Stomach smooth muscle (tissue), 2 donors: ENCODE measurements around the gene TMEM14B.

Experiments
- H3K27ac ChIP-seq: one replicate; pipeline ENCODE4 v1.7.0; 2013; ENCODE audit warnings: mild to moderate bottlenecking, low read length, inconsistent platforms
- H3K27me3 ChIP-seq, 2 donors: one replicate each; pipeline ENCODE4 v1.7.0; 2013; ENCODE audit warnings: low read length in 2 of 2; ENCODE audit not compliant: insufficient read depth in 2 of 2, control insufficient read depth in 1 of 2
- H3K36me3 ChIP-seq, 2 donors: one replicate each; pipeline ENCODE4 v1.7.0; 2013; ENCODE audit warnings: low read length in 2 of 2; ENCODE audit not compliant: control insufficient read depth in 2 of 2, insufficient read depth in 2 of 2
- H3K4me1 ChIP-seq: one replicate; pipeline ENCODE4 v1.7.0; 2013; ENCODE audit warnings: low read length; ENCODE audit not compliant: control insufficient read depth, insufficient read depth
- H3K4me3 ChIP-seq, 2 donors: one replicate each; pipeline ENCODE4 v1.7.0; 2013; ENCODE audit warnings: low read length in 2 of 2
- H3K9ac ChIP-seq, 2 donors: one replicate each; pipeline ENCODE4 v1.7.0; 2013; ENCODE audit warnings: low read length in 2 of 2, mild to moderate bottlenecking in 1 of 2
- H3K9me3 ChIP-seq, 2 donors: one replicate each; pipeline ENCODE4 v1.7.0; 2013; ENCODE audit warnings: low read length in 2 of 2; ENCODE audit not compliant: control insufficient read depth in 2 of 2
- donor health status: healthy.
- donor health status: Pancreatic carcinoma.

The TMEM14B gene

GRCh38 chr6:10778230-10778629 is 30.6 kb downstream of the TMEM14B start:
- H3K36me3 ChIP-seq: peaks cover 7% of the 10 kb centered on the region in 2 donors
- no peak overlapping the region for H3K27ac ChIP-seq
- no peaks in the 10 kb centered on the region for H3K9me3 ChIP-seq
- no peaks in the 10 kb centered on the region for H3K4me1 ChIP-seq
- no peak overlapping the region for H3K4me3 ChIP-seq
- H3K9ac ChIP-seq: no peak overlapping the region
- no peaks in the 10 kb centered on the region for H3K27me3 ChIP-seq

- peaks cover 7 to 9% of the 10 kb centered on the region in 2 donors for H3K36me3 ChIP-seq
- H3K27me3 ChIP-seq: no peaks in the 10 kb centered on the region
- H3K27ac ChIP-seq: no peak overlapping the region
- H3K9me3 ChIP-seq: no peaks in the 10 kb centered on the region
- H3K9ac ChIP-seq: no peak overlapping the region
- H3K4me3 ChIP-seq: no peak overlapping the region
- no peaks in the 10 kb centered on the region for H3K4me1 ChIP-seq
These were observed 31.5 kb downstream of the TMEM14B start for GRCh38 chr6:10779076-10779475.

DNA sequence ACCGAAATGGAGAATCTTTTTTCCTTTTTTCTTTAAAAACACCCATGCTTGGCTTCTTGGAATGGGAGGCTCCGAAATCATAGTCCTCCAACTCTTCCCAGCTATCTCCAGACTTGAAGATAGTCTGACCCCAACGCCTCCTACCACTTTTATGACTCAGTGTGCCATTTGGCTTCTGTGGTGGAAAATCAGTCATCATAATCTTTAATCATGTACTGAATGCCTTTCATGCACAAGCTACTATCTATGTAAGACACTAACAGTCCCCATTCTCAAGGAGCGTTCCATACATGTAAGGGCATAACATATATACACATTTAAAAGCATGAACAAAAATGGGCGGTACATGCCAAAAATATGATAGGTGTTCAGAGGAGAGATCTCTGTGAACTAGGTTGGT is 44.1 kb downstream of the TMEM14B start:
- H3K27ac ChIP-seq: no peak overlapping the region

GRCh38 chr6:10792101-10792500 is 44.5 kb downstream of the TMEM14B start:
- no peak overlapping the region for H3K4me3 ChIP-seq
- no peak overlapping the region for H3K27ac ChIP-seq
- H3K9me3 ChIP-seq: no peaks in the 10 kb centered on the region
- H3K4me1 ChIP-seq: no peaks in the 10 kb centered on the region
- H3K27me3 ChIP-seq: no peaks in the 10 kb centered on the region
- H3K9ac ChIP-seq: no peak overlapping the region
- peaks cover 4 to 5% of the 10 kb centered on the region in 2 donors for H3K36me3 ChIP-seq

More for the DNA sequence above, 44.1 kb downstream of the TMEM14B start:
- H3K9ac ChIP-seq: no peak overlapping the region
- no peaks in the 10 kb centered on the region for H3K4me1 ChIP-seq
- no peak overlapping the region for H3K4me3 ChIP-seq
- H3K27me3 ChIP-seq: no peaks in the 10 kb centered on the region
- no peaks in the 10 kb centered on the region for H3K9me3 ChIP-seq
- peaks cover 4 to 5% of the 10 kb centered on the region in 2 donors for H3K36me3 ChIP-seq

GRCh38 chr6:10793035-10793434 is 45.4 kb downstream of the TMEM14B start:
- H3K9me3 ChIP-seq: no peaks in the 10 kb centered on the region
- peaks cover 4 to 5% of the 10 kb centered on the region in 2 donors for H3K36me3 ChIP-seq
- H3K4me1 ChIP-seq: no peaks in the 10 kb centered on the region
- no peak overlapping the region for H3K27ac ChIP-seq
- H3K27me3 ChIP-seq: no peaks in the 10 kb centered on the region
- H3K9ac ChIP-seq: no peak overlapping the region
- H3K4me3 ChIP-seq: no peak overlapping the region

DNA sequence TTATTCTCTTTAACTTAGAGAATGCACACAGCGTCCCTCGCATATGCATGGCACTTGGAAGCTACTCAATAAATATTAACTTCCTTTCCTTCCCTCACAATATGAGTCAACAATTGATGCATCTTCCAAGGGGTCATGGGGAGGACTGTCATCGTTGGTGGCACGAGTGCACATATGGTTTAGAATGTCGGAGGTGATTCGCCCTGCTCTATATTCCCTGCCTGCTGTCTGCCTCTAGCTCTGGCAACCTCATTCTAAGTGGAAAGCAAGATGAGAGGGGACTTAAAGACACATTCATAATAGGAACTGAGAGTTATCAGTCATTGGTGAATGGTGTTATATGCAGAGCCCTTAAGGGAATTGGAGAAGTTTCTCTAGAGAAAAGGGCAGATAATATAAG is 46.1 kb downstream of the TMEM14B start:
- Histone ChIP-seq H3K27me3 (no peaks in the 10 kb centered on the region), H3K4me3 (no peak overlapping the region), H3K27ac (no peak overlapping the region), H3K9ac (no peak overlapping the region), H3K9me3 (no peaks in the 10 kb centered on the region), H3K4me1 (no peaks in the 10 kb centered on the region), H3K36me3 (peaks cover 4 to 5% of the 10 kb centered on the region in 2 donors)

GRCh38 chr6:10794239-10794638 is 46.6 kb downstream of the TMEM14B start:
- H3K9ac ChIP-seq: no peak overlapping the region
- H3K36me3 ChIP-seq: peaks cover 4 to 5% of the 10 kb centered on the region in 2 donors
- no peaks in the 10 kb centered on the region for H3K9me3 ChIP-seq
- no peak overlapping the region for H3K4me3 ChIP-seq
- H3K27ac ChIP-seq: no peak overlapping the region
- H3K4me1 ChIP-seq: no peaks in the 10 kb centered on the region
- H3K27me3 ChIP-seq: no peaks in the 10 kb centered on the region

- H3K9me3 ChIP-seq: no peaks in the 10 kb centered on the region
- H3K27ac ChIP-seq: no peak overlapping the region
- no peaks in the 10 kb centered on the region for H3K27me3 ChIP-seq
- no peak overlapping the region for H3K9ac ChIP-seq
- H3K4me3 ChIP-seq: no peak overlapping the region
- H3K36me3 ChIP-seq: peaks cover 0 to 2% of the 10 kb centered on the region in 2 donors
- no peaks in the 10 kb centered on the region for H3K4me1 ChIP-seq
These were observed 53.2 kb downstream of the TMEM14B start for GRCh38 chr6:10800810-10801209.

- no peak overlapping the region for H3K27ac ChIP-seq
- no peaks in the 10 kb centered on the region for H3K27me3 ChIP-seq
- no peaks in the 10 kb centered on the region for H3K4me1 ChIP-seq
- no peak overlapping the region for H3K4me3 ChIP-seq
- H3K9me3 ChIP-seq: no peaks in the 10 kb centered on the region
- H3K36me3 ChIP-seq: peaks cover 0 to 2% of the 10 kb centered on the region in 2 donors
- no peak overlapping the region for H3K9ac ChIP-seq
These were observed 53.7 kb downstream of the TMEM14B start for GRCh38 chr6:10801224-10801848.
